HuH-7 (cell line): Measurements from ENCODE around the gene FOXD4L1.
"Not testable (repeated sequence)": the region's sequence is repeated elsewhere in the genome, so short reads cannot be mapped to it uniquely, and the experiment has no call there.

ENCODE experiments used
- DNase-seq: peaks from one replicate; pipeline ENCODE4 v3.0.0; 2011; ENCODE audit warnings: low spot score

FOXD4L1 gene

DNA sequence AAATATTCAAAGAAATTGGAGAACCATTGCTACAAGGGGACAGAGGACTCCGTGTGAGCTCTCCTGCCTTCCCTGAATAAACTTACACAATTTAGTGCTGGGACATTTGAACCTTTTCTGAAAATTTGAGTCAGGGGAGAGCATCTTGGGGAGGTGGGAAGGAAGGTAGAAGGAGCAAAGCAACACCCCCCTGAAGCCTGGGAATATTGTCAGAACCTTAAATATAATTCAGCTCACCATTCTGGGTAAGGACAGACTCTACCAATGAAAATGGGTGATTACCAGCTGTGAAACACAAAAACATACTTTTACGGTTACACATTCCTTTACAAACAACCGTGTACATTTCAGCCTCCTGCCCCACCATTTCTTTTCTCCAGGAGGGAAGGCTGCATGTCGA is at the start of gene FOXD4L1:
FOXD4L1 (plus strand) TSS at position 301 of the 400 bp plus-strand sequence. CDS start 592 bp downstream, outside the sequence.
- DNase-seq, result not testable (repeated sequence)

DNA sequence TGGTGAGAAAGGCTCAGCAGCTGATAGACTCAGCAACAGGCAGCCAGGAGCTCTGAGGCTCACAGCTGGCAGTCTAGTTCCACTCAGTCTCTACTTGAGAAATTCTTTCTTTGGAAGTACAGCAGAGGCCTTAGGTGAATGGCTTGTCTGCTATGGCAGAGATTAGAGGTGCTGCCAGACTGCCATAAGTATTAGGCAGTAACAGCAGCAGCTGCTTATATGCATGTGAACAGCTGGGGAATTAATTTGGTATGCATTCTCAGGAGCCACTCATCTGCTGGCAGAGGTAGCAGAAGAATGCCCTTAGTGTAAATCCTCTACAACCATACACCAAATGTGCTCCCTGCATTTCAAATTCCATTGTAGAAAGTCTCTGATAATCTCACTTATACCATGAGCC is 32.7 kb upstream of the FOXD4L1 start:
- not testable (repeated sequence) for DNase-seq

- DNase-seq, result not testable (repeated sequence)
Observed at GRCh38 chr2:113476688-113477368, 21.6 kb upstream of the FOXD4L1 start.

GRCh38 chr2:113496527-113496926 is 1.9 kb upstream of the FOXD4L1 start:
- not testable (repeated sequence) for DNase-seq

DNA sequence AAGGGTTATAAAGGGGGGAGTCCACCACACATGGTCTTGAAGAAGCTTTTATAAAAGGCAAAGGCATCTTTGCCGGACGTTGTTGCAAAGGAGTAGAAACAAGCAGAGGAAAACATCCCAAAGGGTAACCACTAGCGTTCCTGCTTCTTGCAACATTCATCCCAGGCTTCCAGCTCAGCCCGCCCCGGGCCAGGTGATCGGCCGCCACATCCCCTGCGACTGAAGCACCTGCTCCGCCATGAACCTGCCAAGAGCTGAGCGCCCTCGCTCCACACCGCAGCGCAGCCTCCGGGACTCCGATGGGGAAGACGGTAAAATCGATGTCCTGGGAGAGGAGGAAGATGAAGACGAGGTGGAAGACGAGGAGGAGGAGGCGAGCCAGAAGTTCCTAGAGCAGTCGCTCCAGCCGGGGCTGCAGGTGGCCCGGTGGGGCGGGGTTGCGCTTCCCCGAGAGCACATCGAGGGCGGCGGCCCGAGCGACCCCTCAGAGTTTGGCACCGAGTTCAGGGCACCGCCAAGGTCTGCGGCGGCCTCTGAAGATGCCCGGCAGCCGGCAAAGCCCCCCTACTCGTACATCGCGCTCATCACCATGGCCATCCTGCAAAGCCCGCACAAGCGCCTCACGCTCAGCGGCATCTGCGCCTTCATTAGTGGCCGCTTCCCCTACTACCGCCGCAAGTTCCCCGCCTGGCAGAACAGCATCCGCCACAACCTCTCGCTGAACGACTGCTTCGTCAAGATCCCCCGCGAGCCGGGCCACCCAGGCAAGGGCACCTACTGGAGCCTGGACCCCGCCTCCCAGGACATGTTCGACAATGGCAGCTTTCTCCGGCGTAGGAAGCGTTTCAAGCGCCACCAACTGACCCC is 787 bp downstream of the FOXD4L1 start:
- not testable (repeated sequence) for DNase-seq

DNA sequence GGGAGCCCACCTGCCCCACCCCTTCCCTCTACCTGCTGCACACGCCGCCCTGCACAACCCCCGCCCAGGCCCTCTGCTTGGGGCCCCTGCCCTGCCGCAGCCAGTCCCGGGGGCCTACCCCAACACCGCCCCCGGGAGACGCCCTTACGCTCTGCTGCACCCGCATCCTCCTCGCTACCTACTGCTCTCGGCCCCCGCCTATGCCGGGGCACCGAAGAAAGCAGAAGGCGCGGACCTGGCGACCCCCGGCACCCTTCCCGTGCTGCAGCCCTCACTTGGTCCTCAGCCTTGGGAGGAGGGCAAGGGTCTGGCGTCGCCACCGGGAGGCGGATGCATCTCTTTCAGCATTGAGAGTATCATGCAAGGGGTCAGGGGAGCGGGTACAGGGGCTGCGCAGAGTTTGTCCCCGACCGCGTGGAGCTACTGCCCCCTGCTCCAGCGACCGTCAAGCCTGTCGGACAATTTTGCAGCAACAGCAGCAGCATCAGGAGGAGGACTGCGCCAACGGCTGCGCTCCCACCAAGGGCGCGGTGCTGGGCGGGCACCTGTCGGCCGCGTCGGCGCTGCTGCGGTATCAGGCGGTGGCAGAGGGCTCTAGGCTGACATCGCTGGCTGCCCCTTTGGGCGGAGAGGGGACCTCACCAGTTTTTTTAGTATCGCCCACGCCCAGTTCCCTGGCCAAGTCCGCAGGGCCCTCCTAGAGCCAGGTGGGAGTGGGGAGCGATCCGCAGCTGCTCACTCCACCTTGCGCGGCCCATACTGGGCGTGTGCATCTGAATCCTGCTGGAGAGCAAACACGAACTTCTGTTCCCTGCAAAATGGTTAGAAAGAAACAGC is 1.6 kb downstream of the FOXD4L1 start:
- DNase-seq, result not testable (repeated sequence)

DNA sequence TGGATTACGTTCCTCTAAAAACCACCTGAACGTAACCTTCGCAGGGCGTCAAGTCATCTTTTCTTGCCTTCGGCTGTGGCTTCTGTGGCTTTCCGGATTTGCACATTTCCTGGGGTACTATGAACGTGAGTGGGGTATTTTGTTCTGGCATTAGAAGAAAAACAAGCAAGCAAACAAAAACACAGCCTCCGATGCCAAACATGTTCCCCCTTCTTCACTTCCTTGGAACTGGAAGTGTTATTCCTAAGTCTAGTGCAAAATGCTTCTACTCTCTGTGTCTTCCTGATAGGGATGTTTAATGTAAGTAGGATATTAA is 2.2 kb downstream of the FOXD4L1 start:
- DNase-seq, result not testable (repeated sequence)

- DNase-seq, result not testable (repeated sequence)
Observed at GRCh38 chr2:113502216-113503093, 4.0 kb downstream of the FOXD4L1 start.

DNA sequence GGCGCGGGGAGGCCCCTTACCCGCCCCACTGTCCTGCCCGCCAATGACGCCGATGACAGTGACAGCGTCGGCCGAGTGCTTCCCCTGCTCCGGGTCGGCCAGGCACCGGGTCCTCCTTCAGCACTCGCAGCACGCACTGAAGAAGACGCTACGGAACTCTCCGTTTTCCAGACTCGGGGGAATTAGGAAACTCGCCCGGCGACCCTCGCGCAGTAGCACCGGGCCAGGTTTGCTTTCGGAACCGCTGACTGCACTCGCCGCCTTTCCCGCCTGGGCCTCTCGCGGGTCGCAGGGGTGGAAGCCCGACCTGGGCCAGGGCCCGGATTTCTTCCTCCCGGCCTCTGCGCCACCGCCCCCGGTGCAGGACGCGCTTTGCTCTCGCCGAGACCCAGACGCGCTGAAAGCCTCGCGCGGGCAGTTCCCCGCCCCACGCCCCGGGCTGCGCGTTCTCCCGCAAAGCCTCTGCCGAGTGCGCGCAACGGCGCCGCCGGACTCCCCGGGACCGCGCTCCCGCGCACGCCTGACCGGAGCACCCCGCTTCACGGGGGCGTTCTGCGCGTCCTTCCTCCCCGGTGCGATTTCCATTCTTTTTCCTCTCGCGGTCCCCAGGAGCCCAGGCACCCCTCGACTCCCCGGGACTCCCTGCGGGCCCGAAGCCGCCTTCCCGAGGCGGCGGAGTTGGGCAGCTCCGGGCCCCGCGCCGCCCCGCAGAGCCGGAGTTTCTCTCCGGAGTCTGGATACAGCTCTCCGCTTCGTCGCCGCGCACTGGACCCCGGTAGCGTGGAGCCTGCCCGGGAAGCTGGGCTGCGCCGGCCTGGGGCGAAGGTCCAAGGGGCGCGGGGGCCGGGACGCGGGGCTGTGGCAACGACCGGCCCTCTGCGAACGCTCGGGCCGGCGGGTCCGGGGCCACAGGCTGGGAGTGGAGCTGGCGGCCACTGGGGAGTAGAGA is 4.9 kb downstream of the FOXD4L1 start:
- DNase-seq, result not testable (repeated sequence)

GRCh38 chr2:113504081-113504480 is 5.6 kb downstream of the FOXD4L1 start:
- not testable (repeated sequence) for DNase-seq

- not testable (repeated sequence) for DNase-seq
Observed at GRCh38 chr2:113507394-113508140, 9.1 kb downstream of the FOXD4L1 start.

GRCh38 chr2:113508187-113508586 is 9.7 kb downstream of the FOXD4L1 start:
- DNase-seq, result not testable (repeated sequence)

GRCh38 chr2:113510913-113511312 is 12.4 kb downstream of the FOXD4L1 start:
- not testable (repeated sequence) for DNase-seq

DNA sequence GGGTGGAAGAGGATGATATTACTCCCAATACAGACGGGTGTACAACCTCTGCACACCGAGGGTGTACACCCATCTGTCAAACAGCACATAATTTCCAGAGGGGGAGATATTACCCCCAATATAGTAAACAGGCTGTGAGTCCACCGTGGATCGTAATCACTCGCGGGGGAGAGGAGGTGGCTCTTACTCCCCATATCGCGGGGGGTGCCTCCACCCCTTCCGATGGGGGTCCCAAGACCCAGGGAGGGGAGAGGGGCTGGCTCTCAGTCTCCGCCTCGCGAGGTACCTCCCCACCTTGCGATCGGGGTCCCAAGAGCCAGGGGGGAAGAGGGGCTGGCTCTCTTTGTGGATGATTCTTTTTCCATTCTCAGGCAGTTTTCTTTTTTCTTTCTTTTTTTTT is 13.4 kb downstream of the FOXD4L1 start:
- DNase-seq, result not testable (repeated sequence)

GRCh38 chr2:113515457-113515856 is 17.0 kb downstream of the FOXD4L1 start:
- DNase-seq, result not testable (repeated sequence)

- DNase-seq, result not testable (repeated sequence)
Observed at GRCh38 chr2:113515995-113516394, 17.5 kb downstream of the FOXD4L1 start.

- DNase-seq, result not testable (repeated sequence)
Observed at GRCh38 chr2:113517025-113517424, 18.6 kb downstream of the FOXD4L1 start.

DNA sequence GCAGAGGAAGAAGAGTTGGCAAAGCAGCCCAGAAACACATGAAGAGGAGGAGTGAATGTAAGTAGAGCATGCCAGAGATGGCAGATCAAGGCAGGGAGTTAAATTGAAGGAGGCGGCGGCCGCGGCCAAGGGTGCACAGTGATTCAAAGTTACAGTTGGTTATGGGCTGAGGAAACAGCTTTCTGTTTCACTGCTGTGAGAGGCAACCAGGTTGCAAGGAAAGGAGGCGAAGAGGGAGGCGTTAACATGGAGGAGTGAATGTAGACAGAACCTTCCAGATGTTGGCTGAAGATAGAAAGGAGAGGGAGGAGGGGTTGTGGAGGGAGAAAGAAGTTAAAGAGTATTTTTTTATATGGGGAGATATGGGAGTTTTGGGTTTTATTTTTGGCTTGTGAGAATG is 22.4 kb downstream of the FOXD4L1 start:
- not testable (repeated sequence) for DNase-seq

GRCh38 chr2:113521492-113521891 is 23.0 kb downstream of the FOXD4L1 start:
- not testable (repeated sequence) for DNase-seq
